Neutrophil (primary cell): ENCODE measurements around the gene ATXN10.

Source experiments
- H3K27ac ChIP-seq: fragments of 200-600 bp; sonication (generic); 2 replicates; pipeline ENCODE4 v1.5.1; 2016; ENCODE audit warnings: mild to moderate bottlenecking, moderate library complexity
- H3K27me3 ChIP-seq: fragments of 200-600 bp; sonication (generic); 2 replicates; pipeline ENCODE4 v1.6.0; 2016; ENCODE audit warnings: mild to moderate bottlenecking
- H3K36me3 ChIP-seq: fragments of 200-600 bp; sonication (generic); 2 replicates; pipeline ENCODE4 v1.5.1; 2017
- H3K4me1 ChIP-seq, 2 experiments: fragments of 200-600 bp in 1 of 2; sonication (generic) in 1 of 2; 1 replicate in 1 of 2; 2 replicates in 1 of 2; pipeline versions ENCODE4 v1.5.1 to v1.6.1; 2013 to 2016; ENCODE audit warnings: low read depth in 1 of 2, low read length in 1 of 2, mild to moderate bottlenecking in 1 of 2, moderate library complexity in 1 of 2; ENCODE audit not compliant: control insufficient read depth in 1 of 2, insufficient read depth in 1 of 2
- H3K4me3 ChIP-seq, 2 experiments: fragments of 200-600 bp in 1 of 2; sonication (generic) in 1 of 2; 1 replicate in 1 of 2; 2 replicates in 1 of 2; pipeline ENCODE4 v1.5.1; 2013 to 2016; ENCODE audit warnings: low read depth in 1 of 2, low read length in 1 of 2, mild to moderate bottlenecking in 1 of 2, moderate library complexity in 1 of 2
- H3K9me3 ChIP-seq: fragments of 200-600 bp; sonication (generic); 2 replicates; pipeline ENCODE4 v1.5.1; 2016
- CTCF ChIP-seq: fragments of 200-600 bp; sonication (generic); IDR thresholded peaks from 2 replicates; pipeline ENCODE4 v1.5.1; 2016; ENCODE audit warnings: antibody characterized with exemption

Gene ATXN10

GRCh38 chr22:45632791-45633515 is 38.7 kb upstream of the ATXN10 start:
- no peak for TF ChIP-seq CTCF
- peaks cover 4 to 11% of the 10 kb centered on the region in 2 experiments for H3K4me1 ChIP-seq
- no peak overlapping the region for H3K27ac ChIP-seq
- H3K4me3 ChIP-seq, result no peak overlapping the region
- no peaks in the 10 kb centered on the region for H3K9me3 ChIP-seq
- no peaks in the 10 kb centered on the region for H3K36me3 ChIP-seq
- peaks cover 82% of the 10 kb centered on the region for H3K27me3 ChIP-seq

- Histone ChIP-seq H3K27ac (no peak overlapping the region), H3K27me3 (peaks cover 76% of the 10 kb centered on the region), H3K9me3 (no peaks in the 10 kb centered on the region), H3K4me3 (no peak overlapping the region), H3K36me3 (no peaks in the 10 kb centered on the region), H3K4me1 (peaks cover 15 to 16% of the 10 kb centered on the region in 2 experiments)
- TF ChIP-seq CTCF, result no peak
Measured at GRCh38 chr22:45636683-45637082, 35.0 kb upstream of the ATXN10 start.

- H3K27me3 ChIP-seq, result peaks cover 76% of the 10 kb centered on the region
- no peaks in the 10 kb centered on the region for H3K9me3 ChIP-seq
Measured at GRCh38 chr22:45638197-45638596, 33.4 kb upstream of the ATXN10 start.

GRCh38 chr22:45638834-45639746 is 32.5 kb upstream of the ATXN10 start:
- H3K36me3 ChIP-seq, result no peaks in the 10 kb centered on the region
- H3K9me3 ChIP-seq, result no peaks in the 10 kb centered on the region
- H3K27ac ChIP-seq, result no peak overlapping the region
- TF ChIP-seq CTCF, result no peak
- H3K4me1 ChIP-seq, result peaks cover 15 to 16% of the 10 kb centered on the region in 2 experiments
- peak overlapping the region in 1 of 2 experiments; percentile 28 for H3K4me3 ChIP-seq
- peaks cover 75% of the 10 kb centered on the region for H3K27me3 ChIP-seq

More at GRCh38 chr22:45638197-45638596, 33.4 kb upstream of the ATXN10 start:
- peaks cover 15 to 16% of the 10 kb centered on the region in 2 experiments for H3K4me1 ChIP-seq
- H3K36me3 ChIP-seq, result no peaks in the 10 kb centered on the region
- H3K27ac ChIP-seq, result no peak overlapping the region
- TF ChIP-seq CTCF, result no peak
- H3K4me3 ChIP-seq, result no peak overlapping the region

GRCh38 chr22:45639747-45640102 is 31.9 kb upstream of the ATXN10 start:
- TF ChIP-seq CTCF, result no peak
- Histone ChIP-seq H3K27me3 (peaks cover 75% of the 10 kb centered on the region), H3K4me3 (no peak overlapping the region), H3K36me3 (no peaks in the 10 kb centered on the region), H3K9me3 (no peaks in the 10 kb centered on the region), H3K4me1 (peaks cover 15 to 16% of the 10 kb centered on the region in 2 experiments), H3K27ac (no peak overlapping the region)
